Keratinocyte (primary cell): ENCODE data around the gene HTRA3.

Experiments
- EZH2 ChIP-seq: IDR thresholded peaks from one replicate; pipeline ENCODE4 v1.6.1; 2012; ENCODE audit warnings: inconsistent platforms, mild to moderate bottlenecking, low read length, moderate library complexity
- TF ChIP-seq, protein P1 (sequence below), 3 experiments: IDR thresholded peaks in 1 of 3; conservative IDR thresholded peaks in 1 of 3; optimal IDR thresholded peaks in 1 of 3; 2 replicates in 2 of 3; 3 replicates in 1 of 3; pipeline versions ENCODE3 to v1.5.1; 2011; ENCODE audit warnings: low read length in 3 of 3, mild to moderate bottlenecking in 3 of 3, moderate library complexity in 2 of 3, control low read depth in 1 of 3, inconsistent platforms in 1 of 3; ENCODE audit not compliant: insufficient read depth in 2 of 3; ENCODE audit errors: extremely low read depth in 1 of 3

DNA sequence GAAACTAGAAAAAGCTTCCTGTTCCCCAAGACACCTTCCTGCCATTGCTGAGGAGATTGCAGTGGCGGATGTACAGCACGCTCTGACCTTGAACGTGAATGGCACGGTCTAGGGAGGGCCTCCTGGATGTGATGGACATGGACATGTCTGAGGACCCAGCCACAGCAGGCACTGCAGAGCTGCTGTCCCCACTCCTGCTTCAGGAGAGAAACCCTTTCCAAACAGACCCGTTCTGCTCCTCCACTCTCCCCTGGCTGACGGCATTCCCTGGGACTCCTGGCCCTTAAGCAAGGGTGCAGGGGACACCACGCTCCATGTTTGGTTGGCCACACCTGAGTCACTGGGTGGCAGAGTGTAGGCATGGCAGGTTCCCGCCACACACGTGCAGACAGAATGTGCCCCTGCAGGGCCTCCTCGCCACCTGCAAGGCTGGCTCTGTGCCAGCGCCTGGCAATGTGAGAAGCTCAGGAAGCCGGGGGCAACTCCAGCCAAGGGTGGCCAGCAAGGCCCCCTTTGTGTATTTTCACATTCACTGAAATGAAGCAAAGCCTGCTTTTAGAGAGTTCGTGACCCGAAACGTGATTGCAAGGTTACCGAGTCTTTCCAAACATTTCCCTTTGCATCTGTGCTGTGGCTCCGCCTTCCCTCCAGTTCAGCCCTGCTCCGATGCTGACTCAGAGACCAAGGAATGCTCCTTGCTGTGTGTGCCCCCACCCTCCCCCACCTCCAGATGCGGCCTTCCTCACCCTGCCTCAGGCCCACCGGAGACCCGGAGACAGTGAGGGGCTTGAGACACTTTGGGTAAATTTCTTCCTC is 46.1 kb downstream of the HTRA3 start:
- TF ChIP-seq, protein P1, sequence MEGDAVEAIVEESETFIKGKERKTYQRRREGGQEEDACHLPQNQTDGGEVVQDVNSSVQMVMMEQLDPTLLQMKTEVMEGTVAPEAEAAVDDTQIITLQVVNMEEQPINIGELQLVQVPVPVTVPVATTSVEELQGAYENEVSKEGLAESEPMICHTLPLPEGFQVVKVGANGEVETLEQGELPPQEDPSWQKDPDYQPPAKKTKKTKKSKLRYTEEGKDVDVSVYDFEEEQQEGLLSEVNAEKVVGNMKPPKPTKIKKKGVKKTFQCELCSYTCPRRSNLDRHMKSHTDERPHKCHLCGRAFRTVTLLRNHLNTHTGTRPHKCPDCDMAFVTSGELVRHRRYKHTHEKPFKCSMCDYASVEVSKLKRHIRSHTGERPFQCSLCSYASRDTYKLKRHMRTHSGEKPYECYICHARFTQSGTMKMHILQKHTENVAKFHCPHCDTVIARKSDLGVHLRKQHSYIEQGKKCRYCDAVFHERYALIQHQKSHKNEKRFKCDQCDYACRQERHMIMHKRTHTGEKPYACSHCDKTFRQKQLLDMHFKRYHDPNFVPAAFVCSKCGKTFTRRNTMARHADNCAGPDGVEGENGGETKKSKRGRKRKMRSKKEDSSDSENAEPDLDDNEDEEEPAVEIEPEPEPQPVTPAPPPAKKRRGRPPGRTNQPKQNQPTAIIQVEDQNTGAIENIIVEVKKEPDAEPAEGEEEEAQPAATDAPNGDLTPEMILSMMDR (optimal IDR thresholded peaks at IDR 0.05 in 1 of 3, IDR thresholded peaks at IDR 0.05 in 1 of 3, conservative IDR thresholded peaks at IDR 0.05 in 1 of 3; ENCODE audit: extremely low read depth in 1 of 3, insufficient read depth in 2 of 3, low read length in 3 of 3), result no peak
- no peak for TF ChIP-seq EZH2
